Measurements from ENCODE around the gene C1QTNF9.

C1QTNF9 gene

GRCh38 chr13:24271601-24272451 is 37.6 kb upstream of the C1QTNF9 start:
- no peaks in the 10 kb centered on the region for H4K20me1 ChIP-seq (ENCODE audit: insufficient read depth, low read length)
- no peaks in the 10 kb centered on the region for H3K79me2 ChIP-seq (ENCODE audit: insufficient read depth, low read length)
- H3K4me2 ChIP-seq (ENCODE audit: insufficient read depth, low read length) = peak overlapping the region; percentile 86
- peak overlapping the region; percentile 80 for H3K9ac ChIP-seq (ENCODE audit: low read depth, low read length)
- H3K4me3 ChIP-seq (ENCODE audit: low read depth in 1 of 2, low read length in 2 of 2) = peak overlapping the region; percentile 7 to 64; a peak in 3 of 4 replicates
- DNase-seq (peak; percentile 75), ATAC-seq (ENCODE audit: insufficient read depth, low read depth) (peak; percentile 90)
- peak overlapping the region; percentile 76 for H2AFZ ChIP-seq (ENCODE audit: low read depth, low read length)
- H3K4me1 ChIP-seq (ENCODE audit: insufficient read depth, low read length) = peaks cover 61% of the 10 kb centered on the region
- H3K27ac ChIP-seq (ENCODE audit: low read length) = peak overlapping the region; percentile 96
- H3K36me3 ChIP-seq (ENCODE audit: insufficient read depth, low read length) = no peaks in the 10 kb centered on the region
- TF ChIP-seq EZH2 (IDR thresholded peaks at IDR 0.05; ENCODE audit: borderline replicate concordance, low read depth, low read length, severe bottlenecking) (no peak), CTCF (IDR thresholded peaks at IDR 0.05; ENCODE audit: borderline replicate concordance, extremely low read depth, low read length, poor library complexity, severe bottlenecking) (no peak)
- no peaks in the 10 kb centered on the region for H3K9me3 ChIP-seq (ENCODE audit: insufficient read depth, low read length, severe bottlenecking)
- H3K27me3 ChIP-seq (ENCODE audit: insufficient read depth, low read length, poor library complexity) = no peaks in the 10 kb centered on the region

GRCh38 chr13:24272452-24273161 is 36.8 kb upstream of the C1QTNF9 start:
- Histone ChIP-seq H3K4me1 (ENCODE audit: insufficient read depth, low read length) (peaks cover 53% of the 10 kb centered on the region), H3K4me3 (ENCODE audit: low read depth in 1 of 2, low read length in 2 of 2) (peak overlapping the region; percentile 7 to 64; a peak in 3 of 4 replicates), H3K36me3 (ENCODE audit: insufficient read depth, low read length) (no peaks in the 10 kb centered on the region), H3K9me3 (ENCODE audit: insufficient read depth, low read length, severe bottlenecking) (no peaks in the 10 kb centered on the region), H3K9ac (ENCODE audit: low read depth, low read length) (peak overlapping the region; percentile 80), H3K27me3 (ENCODE audit: insufficient read depth, low read length, poor library complexity) (no peaks in the 10 kb centered on the region), H2AFZ (ENCODE audit: low read depth, low read length) (peak overlapping the region; percentile 76), H4K20me1 (ENCODE audit: insufficient read depth, low read length) (no peaks in the 10 kb centered on the region), H3K4me2 (ENCODE audit: insufficient read depth, low read length) (peak overlapping the region; percentile 86), H3K79me2 (ENCODE audit: insufficient read depth, low read length) (no peaks in the 10 kb centered on the region), H3K27ac (ENCODE audit: low read length) (peak overlapping the region; percentile 96)
- ATAC-seq (ENCODE audit: insufficient read depth, low read depth) (no peak), DNase-seq (no peak)
- TF ChIP-seq EZH2 (IDR thresholded peaks at IDR 0.05; ENCODE audit: borderline replicate concordance, low read depth, low read length, severe bottlenecking) (no peak), CTCF (IDR thresholded peaks at IDR 0.05; ENCODE audit: borderline replicate concordance, extremely low read depth, low read length, poor library complexity, severe bottlenecking) (no peak)

GRCh38 chr13:24273926-24274325 is 35.5 kb upstream of the C1QTNF9 start:
- Histone ChIP-seq H3K4me1 (ENCODE audit: insufficient read depth, low read length) (peaks cover 48% of the 10 kb centered on the region), H3K79me2 (ENCODE audit: insufficient read depth, low read length) (no peaks in the 10 kb centered on the region), H3K27me3 (ENCODE audit: insufficient read depth, low read length, poor library complexity) (no peaks in the 10 kb centered on the region), H3K4me2 (ENCODE audit: insufficient read depth, low read length) (no peak overlapping the region), H3K36me3 (ENCODE audit: insufficient read depth, low read length) (no peaks in the 10 kb centered on the region), H3K4me3 (ENCODE audit: low read depth in 1 of 2, low read length in 2 of 2) (no peak overlapping the region), H3K9ac (ENCODE audit: low read depth, low read length) (no peak overlapping the region), H3K27ac (ENCODE audit: low read length) (no peak overlapping the region), H3K9me3 (ENCODE audit: insufficient read depth, low read length, severe bottlenecking) (no peaks in the 10 kb centered on the region), H4K20me1 (ENCODE audit: insufficient read depth, low read length) (no peaks in the 10 kb centered on the region), H2AFZ (ENCODE audit: low read depth, low read length) (no peak overlapping the region)
- DNase-seq (no peak), ATAC-seq (ENCODE audit: insufficient read depth, low read depth) (no peak)
- no peak for TF ChIP-seq CTCF (IDR thresholded peaks at IDR 0.05; ENCODE audit: borderline replicate concordance, extremely low read depth, low read length, poor library complexity, severe bottlenecking)
- TF ChIP-seq EZH2 (IDR thresholded peaks at IDR 0.05; ENCODE audit: borderline replicate concordance, low read depth, low read length, severe bottlenecking) = no peak
